Neural progenitor cell (in vitro differentiated cells): ENCODE measurements around the gene TNFRSF13B. TPM values are rescaled to one million over a fixed set of nuclear protein-coding genes. Genes with fewer than 3 reads are reported as not detected.
A peak's percentile ranks its signal among the peaks of the same experiment; 100 is the strongest.
"Not testable (repeated sequence)": the region's sequence is repeated elsewhere in the genome, so short reads cannot be mapped to it uniquely, and the experiment has no call there.

Source experiments
- DNase-seq: peaks from one replicate; pipeline ENCODE4 v3.0.0-alpha.2; 2016; ENCODE audit warnings: low spot score
- H2AFZ ChIP-seq: fragments of 200-600 bp; sonication (generic); replicated peaks from 2 replicates; pipeline ENCODE4 v1.6.1; 2016; ENCODE audit warnings: antibody characterized with exemption
- H3F3A ChIP-seq: fragments of 200-600 bp; sonication (generic); 2 replicates; pipeline ENCODE4 v1.6.1; 2016; ENCODE audit warnings: antibody characterized with exemption, low read depth
- H3K27ac ChIP-seq: fragments of 200-600 bp; sonication (generic); 2 replicates; pipeline ENCODE4 v1.5.1; 2016; ENCODE audit warnings: mild to moderate bottlenecking
- H3K27me3 ChIP-seq: fragments of 200-600 bp; sonication (generic); 2 replicates; pipeline ENCODE4 v1.6.1; 2016; ENCODE audit warnings: mild to moderate bottlenecking, moderate library complexity
- H3K36me3 ChIP-seq: fragments of 200-600 bp; sonication (generic); 2 replicates; pipeline ENCODE4 v1.5.1; 2016
- H3K4me1 ChIP-seq: fragments of 200-600 bp; sonication (generic); 2 replicates; pipeline ENCODE4 v1.6.1; 2016; ENCODE audit warnings: mixed run types
- H3K4me2 ChIP-seq: fragments of 200-600 bp; sonication (generic); 2 replicates; pipeline ENCODE4 v1.6.1; 2016
- H3K4me3 ChIP-seq: fragments of 200-600 bp; sonication (generic); 2 replicates; pipeline ENCODE4 v1.5.1; 2016
- H3K79me2 ChIP-seq: fragments of 200-600 bp; sonication (generic); 2 replicates; pipeline ENCODE4 v1.6.1; 2016; ENCODE audit warnings: low read depth
- H3K9ac ChIP-seq: fragments of 200-600 bp; sonication (generic); 2 replicates; pipeline ENCODE4 v1.6.1; 2016
- H3K9me3 ChIP-seq: fragments of 200-600 bp; sonication (generic); 2 replicates; pipeline ENCODE4 v1.5.1; 2016; ENCODE audit warnings: low read depth
- H4K20me1 ChIP-seq: fragments of 200-600 bp; sonication (generic); 2 replicates; pipeline ENCODE4 v1.6.1; 2016; ENCODE audit warnings: low read depth
- H3K27ac Mint-ChIP-seq: 3 replicates; pipeline ENCODE4 v1.8.0; 2021; ENCODE audit warnings: mixed read lengths
- H3K27me3 Mint-ChIP-seq: 2 replicates; pipeline ENCODE4 v1.8.0; 2022; ENCODE audit warnings: low read depth, mild to moderate bottlenecking, inconsistent platforms, moderate library complexity, mixed read lengths; ENCODE audit not compliant: insufficient read depth
- H3K36me3 Mint-ChIP-seq: 3 replicates; pipeline ENCODE4 v1.8.0; 2021; ENCODE audit warnings: mixed read lengths
- H3K4me1 Mint-ChIP-seq: 3 replicates; pipeline ENCODE4 v1.8.0; 2021; ENCODE audit warnings: mixed read lengths
- H3K4me3 Mint-ChIP-seq: 3 replicates; pipeline ENCODE4 v1.8.0; 2021; ENCODE audit warnings: mild to moderate bottlenecking, moderate library complexity, mixed read lengths
- H3K9me3 Mint-ChIP-seq: 3 replicates; pipeline ENCODE4 v1.8.0; 2020; ENCODE audit warnings: mixed read lengths
- CTCF ChIP-seq: fragments of 200-600 bp; sonication (generic); IDR thresholded peaks from 2 replicates; pipeline ENCODE4 v1.5.1; 2017; ENCODE audit warnings: antibody characterized with exemption, mild to moderate bottlenecking
- EZH2 ChIP-seq: fragments of 200-600 bp; sonication (generic); IDR thresholded peaks from 2 replicates; pipeline ENCODE4 v1.6.1; 2017; ENCODE audit warnings: antibody characterized with exemption, mild to moderate bottlenecking, moderate library complexity
- EZH2phosphoT487 ChIP-seq: fragments of 200-600 bp; sonication (generic); IDR thresholded peaks from 2 replicates; pipeline ENCODE4 v1.6.1; 2017; ENCODE audit warnings: antibody characterized with exemption
- total RNA-seq: library from RNA; depleted of rRNA; stranded (reverse); fragments of >200 nt; gene quantifications from 2 replicates; pipeline ENCODE4 v1.2.3, GENCODE V29; 2015; ENCODE audit warnings: low replicate concordance

The TNFRSF13B gene
- total RNA-seq, 1 donor from 2014 or later, result not detected

GRCh38 chr17:16997514-16998429 lies 25.9 kb upstream of the TNFRSF13B start:
- DNase-seq, result no peak
- no peaks in the 10 kb centered on the region for H3K4me1 ChIP-seq
- no peak overlapping the region for H2AFZ ChIP-seq
- no peaks in the 10 kb centered on the region for H3K36me3 ChIP-seq
- peaks cover 6% of the 10 kb centered on the region for H3K27me3 Mint-ChIP-seq
- H3K9ac ChIP-seq, result no peak overlapping the region
- no peaks in the 10 kb centered on the region for H3K27me3 ChIP-seq
- H3K9me3 ChIP-seq, result no peaks in the 10 kb centered on the region
- no peaks in the 10 kb centered on the region for H4K20me1 ChIP-seq
- H3K4me2 ChIP-seq, result no peak overlapping the region
- H3K27ac Mint-ChIP-seq, result no peak overlapping the region
- H3K4me3 Mint-ChIP-seq, result no peak overlapping the region
- H3K4me3 ChIP-seq, result no peak overlapping the region
- no peaks in the 10 kb centered on the region for H3K79me2 ChIP-seq
- H3K36me3 Mint-ChIP-seq, result no peaks in the 10 kb centered on the region
- H3K4me1 Mint-ChIP-seq, result peaks cover 3% of the 10 kb centered on the region
- TF ChIP-seq EZH2 (no peak), CTCF (no peak), EZH2phosphoT487 (no peak)
- H3K9me3 Mint-ChIP-seq, result no peaks in the 10 kb centered on the region
- no peaks in the 10 kb centered on the region for H3F3A ChIP-seq
- H3K27ac ChIP-seq, result no peak overlapping the region

GRCh38 chr17:16996726-16997125 lies 24.8 kb upstream of the TNFRSF13B start:
- H3K4me3 Mint-ChIP-seq, result peak overlapping the region; percentile 62
- H3K4me2 ChIP-seq, H3K27ac Mint-ChIP-seq, H3K27ac ChIP-seq, H3K4me1 Mint-ChIP-seq, H3K27me3 ChIP-seq, H3F3A ChIP-seq, H2AFZ ChIP-seq, H3K9me3 ChIP-seq, H3K36me3 ChIP-seq, H3K36me3 Mint-ChIP-seq, H3K9ac ChIP-seq, DNase-seq, H3K27me3 Mint-ChIP-seq, H3K4me1 ChIP-seq, H4K20me1 ChIP-seq, H3K4me3 ChIP-seq, H3K79me2 ChIP-seq, H3K9me3 Mint-ChIP-seq: not testable (repeated sequence)

GRCh38 chr17:16995930-16996329 lies 24.0 kb upstream of the TNFRSF13B start:
- Histone ChIP-seq H3K27ac (no peak overlapping the region), H3K9me3 (no peaks in the 10 kb centered on the region), H4K20me1 (no peaks in the 10 kb centered on the region), H3K27me3 (no peaks in the 10 kb centered on the region), H2AFZ (no peak overlapping the region), H3K79me2 (no peaks in the 10 kb centered on the region), H3K4me2 (no peak overlapping the region), H3F3A (no peaks in the 10 kb centered on the region), H3K36me3 (no peaks in the 10 kb centered on the region), H3K4me3 (no peak overlapping the region), H3K9ac (no peak overlapping the region), H3K4me1 (no peaks in the 10 kb centered on the region)
- no peaks in the 10 kb centered on the region for H3K4me1 Mint-ChIP-seq
- DNase-seq, result no peak
- TF ChIP-seq CTCF (no peak), EZH2 (no peak), EZH2phosphoT487 (no peak)
- H3K4me3 Mint-ChIP-seq, result no peak overlapping the region
- no peaks in the 10 kb centered on the region for H3K9me3 Mint-ChIP-seq
- H3K27ac Mint-ChIP-seq, result no peak overlapping the region
- H3K27me3 Mint-ChIP-seq, result peaks cover 4% of the 10 kb centered on the region
- H3K36me3 Mint-ChIP-seq, result no peaks in the 10 kb centered on the region

GRCh38 chr17:16994631-16995030 lies 22.7 kb upstream of the TNFRSF13B start:
- no peaks in the 10 kb centered on the region for H3K9me3 ChIP-seq
- no peak overlapping the region for H3K4me2 ChIP-seq
- no peaks in the 10 kb centered on the region for H3K27me3 ChIP-seq
- Mint-ChIP-seq H3K27me3 (peaks cover 3% of the 10 kb centered on the region), H3K4me3 (no peak overlapping the region), H3K4me1 (no peaks in the 10 kb centered on the region), H3K36me3 (no peaks in the 10 kb centered on the region), H3K9me3 (peaks cover 2% of the 10 kb centered on the region), H3K27ac (no peak overlapping the region)
- H3K79me2 ChIP-seq, result no peaks in the 10 kb centered on the region
- TF ChIP-seq EZH2phosphoT487 (no peak), CTCF (no peak), EZH2 (no peak)
- no peak overlapping the region for H3K4me3 ChIP-seq
- no peaks in the 10 kb centered on the region for H3K36me3 ChIP-seq
- H3K9ac ChIP-seq, result no peak overlapping the region
- DNase-seq, result no peak
- H3F3A ChIP-seq, result no peaks in the 10 kb centered on the region
- H3K4me1 ChIP-seq, result no peaks in the 10 kb centered on the region
- no peaks in the 10 kb centered on the region for H4K20me1 ChIP-seq
- no peak overlapping the region for H3K27ac ChIP-seq
- no peak overlapping the region for H2AFZ ChIP-seq
